IMR-90 (cell line): ENCODE data around the gene NDUFB10.

ENCODE experiments used
- CTCF ChIP-seq: conservative IDR thresholded peaks from 2 replicates; pipeline ENCODE4 v1.5.1; 2012; ENCODE audit warnings: mild to moderate bottlenecking, low read depth, low read length, improper control_type of control experiment
- ELK1 ChIP-seq: fragments of 150-350 bp; IDR thresholded peaks from 2 replicates; pipeline ENCODE4 v1.6.1; 2016; ENCODE audit warnings: low read depth, mild to moderate bottlenecking, low read length, moderate library complexity, borderline replicate concordance
- FOS ChIP-seq: fragments of 150-350 bp; IDR thresholded peaks from 2 replicates; pipeline ENCODE4 v1.6.1; 2016; ENCODE audit warnings: low read depth, low read length
- MXI1 ChIP-seq: IDR thresholded peaks from 2 replicates; pipeline ENCODE4 v1.6.1; 2012; ENCODE audit warnings: low read depth, mild to moderate bottlenecking, low read length, moderate library complexity, borderline replicate concordance
- POLR2A ChIP-seq: IDR thresholded peaks from 2 replicates; pipeline ENCODE4 v1.6.1; 2012; ENCODE audit warnings: mild to moderate bottlenecking, low read depth, low read length
- RCOR1 ChIP-seq: IDR thresholded peaks from 2 replicates; pipeline ENCODE4 v1.6.1; 2012; ENCODE audit warnings: mild to moderate bottlenecking, low read length, improper control_type of control experiment; ENCODE audit not compliant: insufficient replicate concordance

- no peak for TF ChIP-seq ELK1
- no peak for TF ChIP-seq CTCF
- no peak for TF ChIP-seq FOS
- TF ChIP-seq MXI1: no peak
- no peak for TF ChIP-seq RCOR1
- TF ChIP-seq POLR2A: no peak
Observed at GRCh38 chr16:1938316-1938715, 21.0 kb upstream of the NDUFB10 start.
